HG03442 (cell line): ENCODE data around the gene KRTAP4-11.
"Not testable (repeated sequence)": the region's sequence is repeated elsewhere in the genome, so short reads cannot be mapped to it uniquely, and the experiment has no call there.

ENCODE experiments used
- ATAC-seq: cut with Tn5 transposase; IDR thresholded peaks from one replicate; pipeline ENCODE4 v1.9.1; 2021; ENCODE audit warnings: mild to moderate bottlenecking, moderate library complexity; ENCODE audit not compliant: unreplicated experiment

KRTAP4-11 gene

GRCh38 chr17:41117846-41118386, at the start of gene KRTAP4-11:
TSS of gene KRTAP4-11 (minus strand) at chr17:41118373. CDS start at chr17:41118315, 58 bp downstream.
- ATAC-seq = not testable (repeated sequence)

DNA sequence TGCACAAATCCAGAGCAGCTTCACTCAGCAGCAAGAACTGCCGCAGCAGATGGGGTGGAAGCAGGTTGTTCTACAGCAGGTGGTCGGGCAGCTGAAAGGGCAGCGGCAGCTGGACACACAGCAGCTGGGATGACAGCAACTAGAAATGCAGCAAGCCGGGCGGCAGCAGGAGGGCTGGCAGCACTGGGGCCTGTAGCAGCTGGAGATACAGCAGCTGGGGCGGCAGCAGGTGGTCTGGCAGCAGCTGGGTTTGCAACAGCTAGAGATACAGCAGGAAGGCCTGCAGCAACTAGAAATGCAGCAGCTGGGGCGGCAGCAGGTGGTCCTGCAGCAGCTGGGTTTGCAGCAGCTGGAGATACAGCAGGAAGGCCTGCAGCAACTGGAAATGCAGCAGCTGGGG, 49.4 kb upstream of the KRTAP4-11 start:
- ATAC-seq = no peak

DNA sequence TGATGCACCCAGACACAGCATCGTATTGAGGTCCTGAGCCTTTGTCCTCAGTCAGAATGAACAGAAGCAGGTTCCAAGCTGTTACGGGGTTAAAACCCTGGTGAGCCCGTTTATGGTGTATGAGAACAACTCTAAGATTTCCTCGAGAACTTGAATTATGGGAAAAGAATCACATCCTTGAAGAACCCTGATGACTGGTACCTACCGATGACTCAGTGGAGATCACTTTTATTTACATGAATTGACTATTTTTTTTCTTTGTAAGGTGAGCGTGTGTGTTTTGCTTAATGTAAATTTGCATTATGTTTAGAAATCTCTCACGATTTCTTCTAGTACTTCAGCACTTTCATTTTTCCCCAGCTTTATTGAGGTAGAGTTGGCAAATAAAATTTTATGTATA, 45.7 kb upstream of the KRTAP4-11 start:
- ATAC-seq = no peak

GRCh38 chr17:41160648-41161047, 42.5 kb upstream of the KRTAP4-11 start, which contains the start of gene KRTAP4-4:
TSS of gene KRTAP4-4 (minus strand) at chr17:41160748. CDS start at chr17:41160691, 57 bp downstream.
- ATAC-seq = no peak

DNA sequence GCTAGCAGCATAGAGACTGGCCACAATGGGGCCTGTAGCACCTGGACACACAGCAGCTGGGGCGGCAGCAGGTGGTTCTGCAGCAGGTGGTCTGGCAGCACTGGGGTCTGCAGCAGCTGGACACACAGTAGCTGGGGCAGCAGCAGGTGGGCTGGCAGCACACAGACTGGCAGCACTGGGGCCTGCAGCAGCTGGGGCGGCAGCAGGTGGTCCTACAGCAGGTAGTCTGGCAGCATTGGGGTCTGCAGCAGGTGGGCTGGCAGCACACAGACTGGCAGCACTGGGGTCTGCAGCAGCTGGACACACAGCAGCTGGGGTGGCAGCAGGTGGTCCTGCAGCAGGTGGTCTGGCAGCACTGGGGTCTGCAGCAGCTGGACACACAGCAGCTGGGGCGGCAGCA, 42.0 kb upstream of the KRTAP4-11 start:
- not testable (repeated sequence) for ATAC-seq

- no peak for ATAC-seq
These were observed 35.7 kb upstream of the KRTAP4-11 start for GRCh38 chr17:41153856-41154255.

- ATAC-seq = no peak
These were observed 33.4 kb upstream of the KRTAP4-11 start for GRCh38 chr17:41151525-41151924.

GRCh38 chr17:41150026-41150425, 31.9 kb upstream of the KRTAP4-11 start:
- no peak for ATAC-seq

GRCh38 chr17:41149652-41149985, 31.4 kb upstream of the KRTAP4-11 start, which contains the start of gene KRTAP4-5:
TSS of gene KRTAP4-5 (minus strand) at chr17:41149825. CDS start at chr17:41149767, 58 bp downstream.
- ATAC-seq = no peak

DNA sequence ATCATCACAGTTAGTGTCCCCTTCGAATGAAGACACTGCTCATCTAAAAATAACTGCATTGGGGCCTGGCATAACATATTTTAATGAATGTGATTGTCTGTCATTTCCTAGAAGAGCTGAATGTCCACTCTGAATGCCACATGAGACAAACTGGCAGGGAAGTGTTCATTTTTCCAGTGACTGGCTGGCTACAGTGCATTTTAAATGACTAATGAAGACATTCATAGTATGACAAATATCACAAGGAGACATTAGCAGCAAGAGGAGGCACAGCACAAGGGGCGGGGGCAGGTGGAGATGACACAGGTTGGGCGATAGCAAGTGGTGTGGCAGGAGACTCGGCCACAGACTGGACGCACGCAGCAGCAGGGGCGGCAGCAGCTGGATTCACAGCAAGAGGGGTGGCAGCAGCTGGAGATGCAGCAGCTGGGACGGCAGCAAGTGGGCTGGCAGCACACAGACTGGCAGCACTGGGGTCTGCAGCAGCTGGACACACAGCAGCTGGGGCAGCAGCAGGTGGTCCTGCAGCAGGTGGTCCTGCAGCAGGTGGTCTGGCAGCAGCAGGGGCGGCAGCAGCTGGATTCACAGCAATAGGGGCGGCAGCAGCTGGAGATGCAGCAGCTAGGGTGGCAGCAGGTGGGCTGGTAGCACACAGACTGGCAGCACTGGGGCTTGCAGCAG, 30.9 kb upstream of the KRTAP4-11 start:
- ATAC-seq = not testable (repeated sequence)

DNA sequence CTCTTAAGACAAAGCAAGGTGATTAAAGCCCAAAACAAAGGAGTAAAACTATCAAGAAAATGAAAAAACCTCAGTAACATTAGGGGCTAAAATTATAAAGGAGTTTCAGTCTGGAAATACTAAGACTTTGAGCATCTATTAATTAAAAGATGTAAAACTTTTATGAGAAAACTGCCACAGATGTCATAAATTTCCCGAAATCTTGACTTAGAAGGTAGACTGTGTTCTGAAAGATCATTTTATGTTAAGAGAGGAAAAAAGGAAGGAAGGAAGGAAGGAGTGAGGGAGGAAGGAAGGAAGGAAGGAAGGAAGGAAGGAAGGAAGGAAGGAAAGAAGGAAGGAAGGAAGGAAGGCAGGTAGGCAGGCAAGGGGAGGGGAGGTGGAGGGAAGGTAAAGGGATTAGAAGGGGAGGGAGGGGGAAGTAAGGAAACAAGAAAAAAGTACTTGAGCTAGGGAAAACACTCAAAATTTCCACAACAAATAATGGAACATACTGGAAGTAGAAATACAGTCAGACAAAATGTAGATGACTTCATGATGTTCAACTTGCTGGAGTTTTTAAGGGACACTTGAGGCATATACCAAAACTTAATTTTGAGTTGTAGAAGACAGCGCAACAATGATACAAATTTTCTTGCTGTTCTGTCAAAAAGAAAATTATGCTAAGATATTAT, 29.5 kb upstream of the KRTAP4-11 start:
- ATAC-seq = no peak

- ATAC-seq = no peak
These were observed 27.1 kb upstream of the KRTAP4-11 start for GRCh38 chr17:41145261-41145660.

GRCh38 chr17:41144846-41145245, 26.7 kb upstream of the KRTAP4-11 start:
- ATAC-seq = no peak

- ATAC-seq = no peak
These were observed 23.2 kb upstream of the KRTAP4-11 start for GRCh38 chr17:41141361-41141760.

GRCh38 chr17:41140360-41141131, 22.4 kb upstream of the KRTAP4-11 start, which contains the start of gene KRTAP4-6:
TSS of gene KRTAP4-6 (minus strand) at chr17:41140544. CDS start at chr17:41140487, 57 bp downstream.
- ATAC-seq = no peak

DNA sequence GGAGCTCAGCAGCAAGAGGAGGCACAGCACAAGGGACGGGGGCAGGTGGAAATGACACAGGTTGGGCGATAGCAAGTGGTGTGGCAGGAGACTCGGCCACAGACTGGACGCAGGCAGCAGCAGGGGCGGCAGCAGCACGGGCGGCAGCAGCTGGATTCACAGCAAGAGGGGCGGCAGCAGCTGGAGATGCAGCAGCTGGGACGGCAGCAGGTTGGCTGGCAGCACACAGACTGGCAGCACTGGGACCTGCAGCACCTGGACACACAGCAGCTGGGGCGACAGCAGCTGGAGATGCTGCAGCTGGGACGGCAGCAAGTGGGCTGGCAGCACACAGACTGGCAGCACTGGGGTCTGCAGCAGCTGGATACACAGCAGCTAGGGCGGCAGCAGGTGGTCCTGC, 21.7 kb upstream of the KRTAP4-11 start:
- not testable (repeated sequence) for ATAC-seq

DNA sequence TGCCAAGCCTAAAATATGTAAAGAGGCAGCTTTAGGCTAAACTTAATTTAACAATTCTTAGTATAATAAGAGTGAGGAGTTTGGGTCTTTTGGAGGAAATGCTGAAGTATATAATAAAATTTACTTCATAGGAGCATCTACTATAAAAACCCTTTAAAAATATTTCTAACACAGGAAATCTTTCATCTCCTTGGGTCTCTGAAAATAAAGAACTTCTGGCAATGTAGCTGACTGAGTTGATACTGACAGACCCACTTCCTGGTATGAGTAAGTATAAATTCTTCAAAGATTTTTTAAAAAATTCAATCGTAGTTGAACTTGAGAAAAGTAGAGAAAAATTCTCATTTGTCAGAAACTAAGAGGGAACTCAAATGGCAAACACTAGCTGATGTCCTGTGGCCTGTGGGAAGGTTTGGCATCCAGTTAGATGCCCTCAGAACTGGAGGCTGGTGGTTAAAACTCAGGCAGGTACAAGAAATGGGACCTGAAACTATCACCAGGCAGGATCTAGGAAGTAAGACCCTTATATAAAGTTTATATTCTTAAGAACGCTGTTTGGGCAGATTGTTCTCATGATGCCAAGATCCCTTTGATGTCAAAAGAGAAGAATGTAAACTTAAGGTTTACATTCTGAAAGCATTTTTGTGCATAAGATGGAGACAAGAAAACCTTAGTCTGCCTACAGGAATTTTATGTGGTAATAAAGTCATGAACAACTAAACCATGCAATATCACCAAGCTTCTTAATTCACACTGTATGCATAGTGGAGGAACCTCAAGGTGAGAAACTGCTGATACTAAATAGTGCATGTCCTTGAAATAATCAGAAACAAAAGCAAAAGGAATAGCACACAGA, 15.9 kb upstream of the KRTAP4-11 start:
- no peak for ATAC-seq

- no peak for ATAC-seq
These were observed 13.8 kb upstream of the KRTAP4-11 start for GRCh38 chr17:41131979-41132378.

DNA sequence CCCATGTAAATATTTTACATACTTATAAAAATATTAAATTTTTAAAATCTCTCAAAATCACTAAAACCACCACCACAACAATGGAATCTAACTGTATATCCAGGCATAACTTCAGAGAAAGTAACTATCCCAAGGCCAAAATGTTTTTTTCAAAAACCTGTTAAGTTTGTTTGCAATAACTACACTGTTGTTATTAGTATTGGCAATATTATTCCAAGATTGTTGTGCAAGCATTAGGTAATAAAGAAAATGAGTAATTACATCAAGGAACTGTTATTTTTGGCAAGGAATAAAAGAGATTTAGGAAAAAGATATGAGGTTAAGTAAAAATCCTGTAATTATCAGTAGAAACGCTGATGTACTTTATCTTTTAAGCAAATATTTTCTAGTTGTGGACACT, 9.2 kb upstream of the KRTAP4-11 start:
- ATAC-seq = no peak

DNA sequence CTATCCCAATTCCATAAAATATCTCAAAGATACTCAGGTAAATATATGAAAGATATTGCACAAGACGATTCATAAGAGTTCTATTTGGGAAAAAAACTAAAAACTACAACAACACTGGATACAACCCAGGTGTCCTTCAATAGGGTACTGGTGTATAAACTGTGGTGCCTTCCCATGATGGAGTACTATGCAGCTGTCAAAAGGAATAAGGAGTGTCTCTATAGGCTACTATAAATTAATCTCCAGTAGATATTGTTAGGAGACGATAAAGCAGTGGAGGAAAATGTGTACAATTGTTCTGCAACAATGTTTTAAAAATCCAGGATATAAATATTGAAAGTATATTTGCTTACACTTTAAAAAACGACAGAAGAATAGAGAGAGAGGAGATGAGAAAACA, 8.2 kb upstream of the KRTAP4-11 start:
- ATAC-seq = no peak
